IPS DF 4.7 (cell line): ENCODE results near the gene ENTR1.

Source experiments
- DNase-seq: peaks from one replicate; pipeline ENCODE4 v3.0.0-alpha.2; 2013; ENCODE audit warnings: low spot score; ENCODE audit errors: extremely low read depth

Gene ENTR1

DNA sequence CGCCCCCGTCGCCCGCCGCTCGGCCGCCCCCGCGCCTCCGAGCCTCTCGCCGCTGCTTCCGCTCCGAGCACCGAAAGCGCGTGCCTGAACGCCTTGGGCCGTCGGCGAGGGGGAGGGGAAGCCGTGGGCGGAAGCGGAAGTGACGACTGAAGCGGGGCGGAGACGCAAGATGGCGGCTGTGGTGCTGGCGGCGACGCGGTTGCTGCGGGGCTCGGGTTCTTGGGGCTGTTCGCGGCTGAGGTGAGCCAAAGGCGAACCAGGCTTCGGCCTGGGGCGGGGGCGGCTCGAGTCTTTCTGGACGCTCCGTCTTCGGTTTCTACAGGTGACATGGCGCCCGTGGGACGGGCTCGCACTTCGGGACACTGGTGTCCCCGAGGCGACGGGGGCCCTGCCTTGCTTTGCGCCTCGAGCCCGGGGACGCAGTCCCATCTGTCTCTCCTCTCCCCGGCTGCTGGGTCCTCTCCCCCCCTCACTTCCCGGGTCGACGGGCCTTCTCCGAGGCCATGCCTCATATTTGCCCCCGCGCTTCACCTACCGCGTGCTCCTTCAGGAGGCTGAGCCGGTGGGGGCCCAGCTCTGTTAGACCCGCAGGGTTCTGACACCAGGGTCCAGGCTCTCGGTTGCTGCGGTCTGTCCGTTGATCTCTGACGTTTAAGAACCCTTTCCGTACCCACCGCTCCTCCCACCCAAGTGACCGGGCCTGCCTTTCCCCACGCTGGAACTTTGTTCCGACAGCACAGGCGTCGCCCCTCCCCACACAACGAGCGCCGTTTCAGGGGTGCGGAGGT, at the start of gene ENTR1, which contains the start of gene PMPCA:
Gene ENTR1 (minus strand): TSS at position 115 of the 788 bp plus-strand sequence. CDS start 217 bp downstream, outside the sequence.
Gene PMPCA (plus strand): TSS at position 159 of the 788 bp plus-strand sequence. CDS start 11 bp downstream, at position 170.
- DNase-seq: peak; percentile 49

GRCh38 chr9:136459425-136459824, 49.0 kb upstream of the ENTR1 start:
- no peak for DNase-seq

- no peak for DNase-seq
These were observed 46.9 kb upstream of the ENTR1 start for GRCh38 chr9:136457326-136457725.

DNA sequence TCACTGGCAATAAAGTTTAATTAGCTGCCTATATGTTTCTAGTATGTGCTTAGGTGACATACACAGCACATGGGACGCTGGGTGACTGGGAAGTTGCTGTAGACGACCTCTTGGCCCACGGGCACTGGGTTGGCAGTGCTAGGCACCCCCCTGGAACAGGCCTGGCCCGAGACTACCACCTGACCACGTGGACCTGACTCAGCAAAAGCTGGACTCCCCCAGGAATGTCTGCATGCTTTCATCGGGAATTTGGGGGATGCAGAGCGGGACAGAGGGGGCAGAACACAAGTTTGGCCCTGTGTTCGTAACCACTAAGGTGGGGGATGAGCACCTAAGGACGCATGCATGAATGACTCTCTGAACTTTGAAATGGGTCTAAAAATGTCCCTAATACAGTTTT, 45.8 kb upstream of the ENTR1 start:
- no peak for DNase-seq

DNA sequence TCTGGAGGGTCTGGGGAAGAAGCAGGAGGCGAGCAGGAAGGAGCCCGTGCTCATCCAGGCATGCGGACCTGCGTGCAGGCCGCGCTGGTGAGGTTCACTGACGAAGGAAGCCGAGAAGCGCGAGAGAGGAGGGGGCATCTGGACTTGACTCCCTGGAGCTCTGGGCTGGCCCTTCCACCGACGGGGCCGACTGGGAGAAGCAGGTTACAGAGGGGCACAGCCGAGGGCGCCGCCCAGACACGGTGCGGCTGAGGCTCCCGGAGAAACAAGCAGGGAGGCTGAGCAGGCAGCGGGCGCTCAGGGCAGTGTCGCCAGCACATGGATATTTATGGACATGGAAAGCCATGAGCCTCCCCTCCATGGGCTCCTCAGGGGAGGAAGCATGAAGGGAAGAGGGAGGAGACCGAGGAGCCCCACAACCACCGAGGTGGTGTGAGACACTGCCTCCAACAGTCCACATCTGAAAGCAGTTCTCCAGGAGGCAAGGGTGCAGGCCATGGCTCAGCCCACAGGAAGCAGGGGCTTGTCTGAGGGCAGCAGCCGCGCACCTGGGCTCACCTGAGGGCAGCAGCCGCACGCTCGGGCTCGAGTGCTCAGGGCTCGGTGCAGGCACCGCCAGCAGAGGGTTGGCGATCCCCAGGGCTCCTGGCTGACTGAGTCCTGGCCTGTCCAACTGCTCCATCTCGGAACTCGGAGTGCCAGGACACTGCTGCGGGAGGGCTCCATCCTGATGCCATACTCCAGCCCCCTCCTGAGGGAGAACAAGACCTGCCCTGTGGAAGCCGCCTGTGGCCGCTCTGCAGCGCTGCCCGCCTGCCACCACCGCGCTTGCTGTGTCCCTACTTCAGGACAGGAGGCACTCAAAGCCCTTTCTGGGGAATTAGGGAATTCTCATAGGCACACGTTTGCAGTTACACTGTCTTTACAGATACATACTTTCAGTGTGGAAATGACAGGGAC, 44.9 kb upstream of the ENTR1 start:
- no peak for DNase-seq

- no peak for DNase-seq
These were observed 43.8 kb upstream of the ENTR1 start for GRCh38 chr9:136454026-136454796.

GRCh38 chr9:136453326-136453725, 42.9 kb upstream of the ENTR1 start:
- DNase-seq: no peak

DNA sequence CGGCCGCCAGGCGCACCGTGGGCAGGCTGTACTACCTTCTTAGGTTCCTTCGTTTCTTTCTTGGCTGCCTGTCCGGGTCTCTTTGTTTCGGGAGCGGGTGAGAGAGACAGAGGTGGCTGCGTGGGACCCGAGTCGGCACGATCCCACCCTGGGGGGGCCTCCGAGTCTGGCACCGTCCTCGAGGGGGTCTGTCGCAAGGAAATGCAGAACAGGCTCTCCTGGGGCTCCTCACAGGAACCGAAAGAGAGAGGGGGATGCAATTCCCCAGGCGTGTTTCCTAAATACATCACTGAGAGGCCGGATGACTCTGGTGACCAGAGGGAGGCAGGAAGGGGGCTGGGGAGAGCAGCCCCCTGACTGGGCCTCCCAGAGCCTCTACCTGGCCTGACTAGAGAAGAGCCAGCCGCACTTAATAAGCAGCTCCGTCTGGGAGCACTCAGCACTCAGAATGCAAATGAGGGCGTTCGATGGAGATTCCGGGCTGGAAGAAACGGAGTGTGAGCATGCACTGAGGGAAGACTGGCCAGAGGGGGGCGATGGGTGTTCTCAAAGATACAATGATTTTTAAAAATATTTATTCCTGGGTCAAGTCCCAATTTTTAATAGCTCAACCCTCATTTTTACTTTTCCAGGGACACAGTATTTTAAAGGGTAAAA, 40.9 kb upstream of the ENTR1 start:
- no peak for DNase-seq

GRCh38 chr9:136448655-136449054, 38.2 kb upstream of the ENTR1 start:
- DNase-seq: no peak

DNA sequence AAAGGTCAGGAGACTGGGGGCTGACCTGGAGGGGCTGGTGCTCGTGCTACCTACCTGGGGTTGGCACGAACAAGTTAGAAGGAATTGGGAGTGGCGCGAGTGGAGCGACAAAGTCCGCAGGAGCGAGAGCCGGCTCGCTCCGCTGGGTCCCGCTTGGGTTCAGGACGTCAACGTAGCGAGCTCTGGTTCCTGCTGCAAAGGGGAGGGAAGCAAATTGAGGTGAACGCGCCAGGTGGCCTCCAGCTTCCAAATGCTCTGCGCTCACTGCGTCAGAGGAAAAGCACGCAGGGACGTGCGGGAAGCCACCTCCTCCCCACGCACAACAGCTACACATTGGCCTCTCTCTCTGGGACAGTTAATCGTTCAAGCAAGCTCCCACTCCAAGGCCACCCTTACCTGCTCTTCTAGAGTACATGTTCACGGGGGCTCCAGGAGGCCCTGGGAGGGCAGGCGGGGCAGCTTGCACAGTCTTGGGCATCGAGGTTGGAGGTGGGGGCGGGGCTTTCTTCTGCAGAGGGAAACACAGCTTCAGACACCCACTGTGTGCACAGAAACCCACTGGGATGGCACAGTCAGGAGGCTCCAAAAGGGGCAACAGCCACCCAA, 36.9 kb upstream of the ENTR1 start:
- DNase-seq: no peak

- no peak for DNase-seq
These were observed 35.4 kb upstream of the ENTR1 start for GRCh38 chr9:136445799-136446198.

DNA sequence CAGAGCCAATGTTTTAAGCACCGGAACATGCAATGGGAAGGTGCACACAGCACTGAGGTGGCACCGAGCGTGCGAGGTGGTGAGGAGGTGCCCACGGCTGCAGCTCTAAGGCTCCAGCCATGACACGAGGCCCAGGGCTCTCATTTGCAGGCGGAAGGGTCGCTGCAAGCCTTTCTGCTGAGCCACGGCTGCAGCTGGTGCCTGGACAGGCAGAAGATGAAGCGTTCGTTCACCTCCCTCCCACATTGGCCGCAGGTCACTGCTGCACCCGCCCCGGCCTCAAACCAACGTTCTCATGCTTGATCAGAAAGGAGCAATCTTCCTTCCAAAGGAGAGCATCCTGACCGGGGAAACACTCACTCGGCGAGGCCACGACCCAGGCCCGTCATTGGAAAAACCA, 33.7 kb upstream of the ENTR1 start:
- no peak for DNase-seq

- no peak for DNase-seq
These were observed 33.3 kb upstream of the ENTR1 start for GRCh38 chr9:136443687-136444086.

DNA sequence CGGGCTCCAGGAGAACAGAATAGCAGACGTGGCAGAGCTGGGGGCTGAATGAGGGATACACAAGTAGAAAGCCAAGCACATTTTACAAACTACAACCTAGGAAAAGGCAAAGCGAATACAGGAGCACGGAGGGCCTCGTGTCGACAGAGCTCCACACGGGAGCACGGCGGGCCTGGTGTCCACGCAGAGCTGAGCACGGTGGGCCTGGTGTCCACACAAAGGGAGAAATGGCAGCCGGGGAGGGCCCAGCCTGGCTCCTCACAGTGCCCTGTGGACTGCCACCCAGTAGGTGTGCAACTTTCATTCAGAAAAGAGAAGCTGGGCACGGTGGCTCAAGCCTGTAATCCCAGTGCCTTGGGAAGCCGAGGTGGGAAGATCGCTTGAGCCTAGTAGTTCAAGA, 32.7 kb upstream of the ENTR1 start:
- DNase-seq: no peak

DNA sequence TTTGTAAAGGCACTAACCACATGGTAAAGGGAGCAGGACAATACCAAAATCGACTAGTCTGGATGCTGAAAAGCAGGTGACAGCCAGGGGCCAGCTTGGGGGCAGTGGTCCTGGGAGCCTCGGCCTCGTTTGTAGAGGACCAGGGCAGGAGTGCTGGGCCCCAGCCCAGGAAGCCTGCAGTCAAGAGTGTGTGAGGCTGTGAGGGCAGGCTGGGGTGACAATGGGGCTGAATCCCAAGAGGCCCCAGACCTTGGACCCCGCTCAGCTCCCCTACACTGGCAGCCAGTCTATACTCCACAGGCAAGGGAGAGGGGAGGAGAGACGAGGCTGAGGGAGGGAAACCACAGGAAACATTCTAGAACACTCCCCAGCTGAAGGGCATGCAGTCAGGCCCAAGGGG, 31.9 kb upstream of the ENTR1 start:
- no peak for DNase-seq

DNA sequence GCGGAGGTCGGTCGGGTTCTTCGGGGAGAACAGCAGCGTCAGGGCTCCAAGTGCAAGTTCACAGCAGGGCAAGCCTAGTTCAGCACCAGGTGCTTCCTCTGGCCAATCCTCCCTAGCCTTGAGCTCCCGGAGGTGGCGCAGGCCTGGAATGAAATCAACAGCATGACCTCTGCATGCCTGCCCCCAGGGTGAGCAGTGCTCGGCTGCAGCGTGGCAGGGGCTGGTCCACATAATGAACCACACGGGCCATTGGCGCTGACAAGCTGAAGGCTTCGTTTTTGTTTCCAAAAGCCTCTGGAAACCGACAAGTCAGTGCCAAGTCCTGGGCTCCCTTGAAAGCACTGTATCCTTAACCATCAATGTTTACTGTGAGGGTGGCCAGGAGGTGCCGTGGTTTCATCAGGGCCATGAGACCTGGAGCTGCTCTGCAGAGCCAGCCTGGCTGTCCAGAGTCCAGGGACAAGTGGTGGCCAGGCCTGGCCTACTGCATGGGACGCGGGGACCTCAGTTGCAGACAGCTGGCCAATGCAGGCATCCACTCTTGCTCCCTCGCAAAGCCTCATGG, 31.3 kb upstream of the ENTR1 start:
- DNase-seq: no peak

DNA sequence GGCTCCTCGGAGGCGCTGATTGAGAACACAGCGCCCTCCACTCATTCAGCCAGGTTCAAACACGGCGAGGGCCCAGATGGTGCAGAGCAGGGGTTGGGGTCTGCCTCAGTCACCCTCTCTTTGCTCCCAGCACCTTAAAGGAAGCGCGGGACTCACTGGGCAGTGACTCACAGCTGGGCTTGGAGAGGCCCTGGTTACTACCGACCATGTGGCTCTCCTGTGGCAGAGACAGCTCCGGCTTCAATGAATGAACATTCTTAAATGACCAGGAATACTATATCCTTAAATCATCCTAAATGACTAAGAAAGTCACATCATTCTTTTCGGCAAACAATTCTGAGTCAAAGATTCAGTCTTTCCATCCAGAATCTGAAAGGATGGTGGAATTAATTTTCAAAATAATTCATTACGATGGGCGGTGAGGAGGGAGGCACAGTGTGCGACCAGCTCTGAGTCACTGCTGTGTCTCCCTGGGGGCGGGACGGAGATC, 30.8 kb upstream of the ENTR1 start:
- no peak for DNase-seq

DNA sequence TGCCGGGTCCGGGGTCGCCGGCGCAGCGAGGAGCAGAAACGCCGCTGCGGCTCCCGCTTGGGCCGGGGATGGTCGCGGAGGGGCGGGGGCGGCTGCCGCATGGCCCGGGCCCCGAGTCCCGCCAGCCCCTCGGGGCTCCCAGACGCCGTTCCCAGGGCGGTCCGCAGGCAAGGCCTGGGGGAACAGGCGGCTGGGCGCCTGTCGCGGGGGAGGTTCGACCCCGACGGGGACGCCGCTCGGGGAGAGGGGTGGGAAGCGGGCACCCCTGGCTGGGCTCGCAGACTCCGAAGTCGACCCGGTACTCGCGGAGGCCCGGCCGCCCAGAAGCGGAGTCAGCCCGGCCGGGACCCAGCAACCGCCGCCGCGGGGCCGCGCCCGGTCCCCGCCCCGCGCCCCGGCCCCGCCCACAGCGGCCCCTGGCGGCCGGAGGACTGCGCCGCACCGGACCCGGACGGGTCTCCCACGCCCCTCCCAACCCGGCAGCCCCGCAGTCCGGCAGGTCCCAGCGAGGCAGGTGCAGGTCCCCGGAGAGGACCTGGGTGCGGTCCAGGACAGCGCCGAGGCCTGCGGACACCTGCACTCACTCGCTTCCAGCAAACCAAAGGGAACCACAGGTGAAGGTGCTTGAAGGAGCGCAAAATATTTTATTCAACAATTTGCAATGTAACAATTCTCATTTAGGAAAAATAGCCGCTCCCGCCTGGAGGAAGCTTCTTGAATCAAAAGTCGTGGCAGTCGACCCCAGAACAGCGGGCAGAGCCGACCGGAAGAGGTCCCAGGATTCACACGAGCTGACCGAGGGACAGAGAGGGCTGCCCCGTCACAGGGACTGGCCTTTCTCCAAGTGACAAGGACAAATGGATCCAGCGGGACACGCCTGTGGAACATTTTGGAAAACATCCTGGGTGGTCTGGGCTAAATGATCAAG, 29.3 kb upstream of the ENTR1 start, which contains the start of gene INPP5E:
Gene INPP5E (minus strand): TSS at position 365 of the 928 bp plus-strand sequence. CDS start 426 bp downstream, outside the sequence.
- no peak for DNase-seq
